Hypothalamus (tissue), 51 donors: Measurements from ENCODE around the gene BAK1.
"Not testable (repeated sequence)": the region's sequence is repeated elsewhere in the genome, so short reads cannot be mapped to it uniquely, and the experiment has no call there.

Source experiments
- DNase-seq, 51 donors: peaks; one replicate each; lab custom pipeline; 2025; lab: John Stamatoyannopoulos, UW

Gene BAK1

GRCh38 chr6:33609528-33609927, 29.5 kb upstream of the BAK1 start:
- no peak for DNase-seq

GRCh38 chr6:33609019-33609418, 28.9 kb upstream of the BAK1 start:
- DNase-seq: no peak

- no peak for DNase-seq
Observed at GRCh38 chr6:33607784-33608161, 27.7 kb upstream of the BAK1 start.

GRCh38 chr6:33607126-33607783, 27.2 kb upstream of the BAK1 start:
- no peak for DNase-seq

GRCh38 chr6:33606642-33607041, 26.6 kb upstream of the BAK1 start:
- no peak for DNase-seq

- no peak for DNase-seq
Observed at GRCh38 chr6:33604941-33605854, 25.1 kb upstream of the BAK1 start.

GRCh38 chr6:33602180-33602579, 22.1 kb upstream of the BAK1 start:
- no peak for DNase-seq

- DNase-seq: no peak
Observed at GRCh38 chr6:33600761-33601160, 20.7 kb upstream of the BAK1 start.

- DNase-seq: no peak
Observed at GRCh38 chr6:33599413-33599938, 19.4 kb upstream of the BAK1 start.

- DNase-seq: no peak
Observed at GRCh38 chr6:33597551-33598322, 17.7 kb upstream of the BAK1 start.

GRCh38 chr6:33596894-33597293, 16.8 kb upstream of the BAK1 start:
- DNase-seq: not testable (repeated sequence)

GRCh38 chr6:33595001-33595846, 15.1 kb upstream of the BAK1 start:
- no peak for DNase-seq

GRCh38 chr6:33593414-33593727, 13.3 kb upstream of the BAK1 start:
- DNase-seq: no peak

- DNase-seq: peak in 3 of 51 donors; percentile 3 to 14 (median 13)
Observed at GRCh38 chr6:33592595-33593413, 12.7 kb upstream of the BAK1 start.

- DNase-seq: no peak
Observed at GRCh38 chr6:33592280-33592594, 12.2 kb upstream of the BAK1 start.

- no peak for DNase-seq
Observed at GRCh38 chr6:33591424-33592032, 11.5 kb upstream of the BAK1 start.

GRCh38 chr6:33590531-33591198, 10.6 kb upstream of the BAK1 start:
- DNase-seq: no peak

GRCh38 chr6:33589731-33590530, 9.9 kb upstream of the BAK1 start:
- DNase-seq: peak in 16 of 51 donors; percentile 6 to 50 (median 24)
